NCI-H774 (cell line): ENCODE measurements around the gene GOLGA3.
"Not testable (repeated sequence)": the region's sequence is repeated elsewhere in the genome, so short reads cannot be mapped to it uniquely, and the experiment has no call there.

Source experiments
- DNase-seq: peaks from one replicate; lab custom pipeline; 2025; lab: John Stamatoyannopoulos, UW

GOLGA3 gene

GRCh38 chr12:132776816-132777568 is 51.7 kb downstream of the GOLGA3 start:
- no peak for DNase-seq

GRCh38 chr12:132776230-132776625 is 52.4 kb downstream of the GOLGA3 start:
- DNase-seq = not testable (repeated sequence)

- DNase-seq = no peak
Measured at GRCh38 chr12:132775502-132776229, 53.0 kb downstream of the GOLGA3 start.

- no peak for DNase-seq
Measured at GRCh38 chr12:132774646-132775275, 53.9 kb downstream of the GOLGA3 start.

GRCh38 chr12:132774159-132774558 is 54.5 kb downstream of the GOLGA3 start:
- DNase-seq = no peak

- no peak for DNase-seq
Measured at GRCh38 chr12:132773077-132773955, 55.4 kb downstream of the GOLGA3 start.

GRCh38 chr12:132772606-132773005 is 56.1 kb downstream of the GOLGA3 start:
- DNase-seq = no peak

- no peak for DNase-seq
Measured at GRCh38 chr12:132771126-132771838, 57.4 kb downstream of the GOLGA3 start.

GRCh38 chr12:132766380-132767085 is 62.1 kb downstream of the GOLGA3 start:
- no peak for DNase-seq

- DNase-seq = no peak
Measured at GRCh38 chr12:132765361-132765760, 63.3 kb downstream of the GOLGA3 start.

GRCh38 chr12:132764231-132764630 is 64.4 kb downstream of the GOLGA3 start:
- no peak for DNase-seq

- peak; percentile 92 for DNase-seq
Measured at GRCh38 chr12:132761921-132762583, 66.6 kb downstream of the GOLGA3 start.

GRCh38 chr12:132761032-132761920 is 67.4 kb downstream of the GOLGA3 start, which contains the start of gene ANKLE2:
Gene ANKLE2 (minus strand): TSS chr12:132761832. CDS start chr12:132761798, 34 bp downstream.
- DNase-seq = peak; percentile 48

GRCh38 chr12:132759359-132759758 is 69.3 kb downstream of the GOLGA3 start:
- DNase-seq = no peak

GRCh38 chr12:132758825-132759224 is 69.8 kb downstream of the GOLGA3 start:
- DNase-seq = not testable (repeated sequence)

GRCh38 chr12:132754160-132754932 is 74.3 kb downstream of the GOLGA3 start:
- no peak for DNase-seq

GRCh38 chr12:132753670-132754069 is 75.0 kb downstream of the GOLGA3 start:
- DNase-seq = not testable (repeated sequence)

GRCh38 chr12:132748319-132748718 is 80.3 kb downstream of the GOLGA3 start:
- no peak for DNase-seq
